ENCODE results near the gene RPL11.

DNA sequence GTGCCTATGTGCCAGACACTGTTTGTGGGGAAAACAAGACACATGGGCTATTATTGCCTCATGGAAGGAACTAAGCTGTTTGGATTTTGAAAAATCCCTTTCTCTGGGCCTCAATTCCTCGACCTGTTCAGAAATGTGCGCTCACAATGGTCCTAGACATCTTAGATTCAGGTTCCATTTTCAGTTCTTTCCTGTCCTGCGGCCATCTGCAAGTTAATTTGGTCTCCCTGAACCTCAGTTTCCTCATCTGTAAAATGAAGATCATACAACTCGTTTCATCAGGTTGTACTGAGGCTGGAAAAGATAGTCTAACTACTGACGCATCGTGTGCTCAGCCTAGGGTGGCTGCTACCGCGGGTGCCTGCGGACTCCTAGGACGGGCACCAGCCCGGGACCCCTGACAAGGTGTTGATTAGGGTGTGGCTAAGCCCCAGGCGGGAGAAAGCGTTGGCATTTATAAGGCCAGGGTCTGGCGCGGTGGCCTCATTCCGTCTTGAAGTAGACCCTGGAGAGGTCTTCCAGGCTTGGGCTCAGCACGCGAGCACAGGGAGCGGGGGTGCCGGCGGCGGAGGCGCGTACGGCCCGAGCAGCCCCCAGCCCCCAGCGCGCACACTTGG, 51.2 kb downstream of the RPL11 start:
- no peak for TF ChIP-seq POLR2A (IDR thresholded peaks at IDR 0.05)
- TF ChIP-seq, protein P1, sequence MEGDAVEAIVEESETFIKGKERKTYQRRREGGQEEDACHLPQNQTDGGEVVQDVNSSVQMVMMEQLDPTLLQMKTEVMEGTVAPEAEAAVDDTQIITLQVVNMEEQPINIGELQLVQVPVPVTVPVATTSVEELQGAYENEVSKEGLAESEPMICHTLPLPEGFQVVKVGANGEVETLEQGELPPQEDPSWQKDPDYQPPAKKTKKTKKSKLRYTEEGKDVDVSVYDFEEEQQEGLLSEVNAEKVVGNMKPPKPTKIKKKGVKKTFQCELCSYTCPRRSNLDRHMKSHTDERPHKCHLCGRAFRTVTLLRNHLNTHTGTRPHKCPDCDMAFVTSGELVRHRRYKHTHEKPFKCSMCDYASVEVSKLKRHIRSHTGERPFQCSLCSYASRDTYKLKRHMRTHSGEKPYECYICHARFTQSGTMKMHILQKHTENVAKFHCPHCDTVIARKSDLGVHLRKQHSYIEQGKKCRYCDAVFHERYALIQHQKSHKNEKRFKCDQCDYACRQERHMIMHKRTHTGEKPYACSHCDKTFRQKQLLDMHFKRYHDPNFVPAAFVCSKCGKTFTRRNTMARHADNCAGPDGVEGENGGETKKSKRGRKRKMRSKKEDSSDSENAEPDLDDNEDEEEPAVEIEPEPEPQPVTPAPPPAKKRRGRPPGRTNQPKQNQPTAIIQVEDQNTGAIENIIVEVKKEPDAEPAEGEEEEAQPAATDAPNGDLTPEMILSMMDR (IDR thresholded peaks at IDR 0.05): no peak

Measured in ovary (tissue), 3 donors.